H9 (cell line): ENCODE measurements around the gene ZNF746. TPM values are rescaled to one million over a fixed set of nuclear protein-coding genes. Genes with fewer than 3 reads are reported as not detected.

Experiments used
- DNase-seq: peaks from one replicate; pipeline ENCODE4 v3.0.0-alpha.2; 2017
- H2AFZ ChIP-seq: one replicate; pipeline ENCODE4 v1.6.1; 2013; ENCODE audit warnings: mild to moderate bottlenecking, low read length, control low read depth, moderate library complexity
- H2AK5ac ChIP-seq: 2 replicates; pipeline ENCODE4 v1.6.1; 2013; ENCODE audit warnings: low read length, control low read depth, mixed read lengths; ENCODE audit not compliant: insufficient read length
- H2BK120ac ChIP-seq: one replicate; pipeline ENCODE4 v1.6.1; 2013; ENCODE audit warnings: low read depth, mild to moderate bottlenecking, low read length, control low read depth, inconsistent platforms; ENCODE audit not compliant: poor library complexity, severe bottlenecking
- H2BK12ac ChIP-seq: 2 replicates; pipeline ENCODE4 v1.6.1; 2013; ENCODE audit warnings: low read length, control low read depth, mixed read lengths, low read depth; ENCODE audit not compliant: insufficient read length
- H2BK15ac ChIP-seq: 2 replicates; pipeline ENCODE4 v1.6.1; 2013; ENCODE audit warnings: low read depth, low read length, control low read depth
- H2BK20ac ChIP-seq: one replicate; pipeline ENCODE4 v1.6.1; 2013; ENCODE audit warnings: low read depth, mild to moderate bottlenecking, low read length, control low read depth, inconsistent platforms; ENCODE audit not compliant: poor library complexity, severe bottlenecking
- H2BK5ac ChIP-seq: 2 replicates; pipeline ENCODE4 v1.6.1; 2013; ENCODE audit warnings: low read length, control low read depth, mixed read lengths; ENCODE audit not compliant: insufficient read length
- H3K14ac ChIP-seq: 2 replicates; pipeline ENCODE4 v1.6.1; 2013; ENCODE audit warnings: low read length, control low read depth; ENCODE audit not compliant: insufficient read depth
- H3K18ac ChIP-seq: 2 replicates; pipeline ENCODE4 v1.6.1; 2013; ENCODE audit warnings: low read depth, mild to moderate bottlenecking, mixed read lengths, low read length, control low read depth; ENCODE audit not compliant: insufficient read length
- H3K23ac ChIP-seq: 2 replicates; pipeline ENCODE4 v1.6.1; 2013; ENCODE audit warnings: low read length, control low read depth, mixed read lengths, low read depth; ENCODE audit not compliant: insufficient read length
- H3K23me2 ChIP-seq: 2 replicates; pipeline ENCODE4 v1.6.1; 2013; ENCODE audit warnings: low read depth, mild to moderate bottlenecking, mixed read lengths, low read length, control low read depth; ENCODE audit not compliant: insufficient read length, poor library complexity, severe bottlenecking
- H3K27ac ChIP-seq: 2 replicates; pipeline ENCODE4 v1.5.1; 2013; ENCODE audit warnings: low read length, control low read depth, mixed read lengths, low read depth; ENCODE audit not compliant: insufficient read length
- H3K27me3 ChIP-seq: 2 replicates; pipeline ENCODE4 v1.6.1; 2013; ENCODE audit warnings: low read length, control low read depth, inconsistent platforms; ENCODE audit not compliant: insufficient read depth
- H3K4ac ChIP-seq: 2 replicates; pipeline ENCODE4 v1.6.1; 2013; ENCODE audit warnings: low read depth, mild to moderate bottlenecking, control low read depth, inconsistent platforms, low read length, moderate library complexity
- H3K4me1 ChIP-seq: 2 replicates; pipeline ENCODE4 v1.6.1; 2013; ENCODE audit warnings: low read length, control low read depth, inconsistent platforms; ENCODE audit not compliant: insufficient read depth
- H3K4me2 ChIP-seq: 2 replicates; pipeline ENCODE4 v1.6.1; 2013; ENCODE audit warnings: low read length, control low read depth, mixed read lengths; ENCODE audit not compliant: insufficient read length, insufficient read depth
- H3K56ac ChIP-seq: 2 replicates; pipeline ENCODE4 v1.6.1; 2013; ENCODE audit warnings: low read depth, mild to moderate bottlenecking, mixed read lengths, low read length, control low read depth; ENCODE audit not compliant: insufficient read length
- H3K79me1 ChIP-seq: 2 replicates; pipeline ENCODE4 v1.6.1; 2013; ENCODE audit warnings: low read depth, mild to moderate bottlenecking, moderate library complexity, low read length, control low read depth, inconsistent platforms; ENCODE audit not compliant: insufficient read depth, poor library complexity, severe bottlenecking
- H3K79me2 ChIP-seq: 2 replicates; pipeline ENCODE4 v1.6.1; 2013; ENCODE audit warnings: low read length, control low read depth, inconsistent platforms; ENCODE audit not compliant: insufficient read depth
- H3K9ac ChIP-seq: 2 replicates; pipeline ENCODE4 v1.6.1; 2013; ENCODE audit warnings: low read length, control low read depth, mixed read lengths; ENCODE audit not compliant: insufficient read length; ENCODE audit errors: extremely low read depth
- H3K9me3 ChIP-seq: one replicate; pipeline ENCODE4 v1.6.1; 2013; ENCODE audit warnings: low read depth, low read length, inconsistent platforms; ENCODE audit not compliant: control insufficient read depth
- H3T11ph ChIP-seq: one replicate; pipeline ENCODE4 v1.6.1; 2013; ENCODE audit warnings: mild to moderate bottlenecking, low read length, control low read depth, inconsistent platforms
- H4K20me1 ChIP-seq: one replicate; pipeline ENCODE4 v1.6.1; 2013; ENCODE audit not compliant: control insufficient read depth, insufficient read length, insufficient read depth
- H4K5ac ChIP-seq: 2 replicates; pipeline ENCODE4 v1.6.1; 2013; ENCODE audit warnings: low read depth, mild to moderate bottlenecking, mixed read lengths, low read length, control low read depth; ENCODE audit not compliant: insufficient read length
- H4K8ac ChIP-seq: replicated peaks from 2 replicates; pipeline ENCODE4 v1.6.1; 2013; ENCODE audit warnings: low read length, control low read depth, mixed read lengths, low read depth; ENCODE audit not compliant: insufficient read length
- H4K91ac ChIP-seq: 2 replicates; pipeline ENCODE4 v1.6.1; 2013; ENCODE audit warnings: low read depth, mild to moderate bottlenecking, moderate library complexity, mixed read lengths, low read length, control low read depth; ENCODE audit not compliant: insufficient read length
- H3K27ac Mint-ChIP-seq, 3 experiments: 2 replicates in 2 of 3; 3 replicates in 1 of 3; pipeline ENCODE4 v1.8.0; 2020 to 2021; ENCODE audit warnings: mixed read lengths in 3 of 3, mild to moderate bottlenecking in 1 of 3, moderate library complexity in 1 of 3
- H3K27me3 Mint-ChIP-seq: 2 replicates; pipeline ENCODE4 v1.8.0; 2021; ENCODE audit warnings: low read depth, mild to moderate bottlenecking, moderate library complexity, mixed read lengths
- H3K36me3 Mint-ChIP-seq, 3 experiments: 2 replicates in 2 of 3; 3 replicates in 1 of 3; pipeline ENCODE4 v1.8.0; 2020 to 2021; ENCODE audit warnings: low read depth in 3 of 3, mixed read lengths in 3 of 3; ENCODE audit not compliant: insufficient read depth in 1 of 3
- H3K4me1 Mint-ChIP-seq, 2 experiments: 2 replicates each; pipeline ENCODE4 v1.8.0; 2020; ENCODE audit warnings: mixed read lengths in 2 of 2
- H3K4me3 Mint-ChIP-seq, 2 experiments: 2 replicates in 1 of 2; 3 replicates in 1 of 2; pipeline ENCODE4 v1.8.0; 2020 to 2021; ENCODE audit warnings: mild to moderate bottlenecking in 2 of 2, mixed read lengths in 2 of 2, moderate library complexity in 1 of 2
- H3K9me3 Mint-ChIP-seq, 2 experiments: 2 replicates in 1 of 2; 3 replicates in 1 of 2; pipeline ENCODE4 v1.8.0; 2020; ENCODE audit warnings: mild to moderate bottlenecking in 2 of 2, mixed read lengths in 2 of 2, moderate library complexity in 1 of 2
- WGBS: extraction: QIAGEN DNeasy Blood & Tissue Kit; methylation state at CpG from one replicate; pipeline ENCODE4 v1.1.7; 2013; ENCODE audit warnings: missing lambda C conversion rate, low lambda C conversion rate, mixed read lengths; ENCODE audit not compliant: insufficient read length; ENCODE audit errors: extremely low coverage; 5-methylcytosine and 5-hydroxymethylcytosine counted together
- total RNA-seq: library from RNA; stranded (reverse); gene quantifications from 2 replicates; pipeline ENCODE4 v1.2.1, GENCODE V29; 2021
- TF ChIP-seq, protein P1 (sequence below): fragments of 200-600 bp; sonication (generic); conservative IDR thresholded peaks from 3 replicates; pipeline ENCODE4 v1.8.0; 2021; ENCODE audit warnings: antibody characterized with exemption, mild to moderate bottlenecking

Gene ZNF746
- total RNA-seq, 1 experiment from 2014 or later, result 26.7 TPM

DNA sequence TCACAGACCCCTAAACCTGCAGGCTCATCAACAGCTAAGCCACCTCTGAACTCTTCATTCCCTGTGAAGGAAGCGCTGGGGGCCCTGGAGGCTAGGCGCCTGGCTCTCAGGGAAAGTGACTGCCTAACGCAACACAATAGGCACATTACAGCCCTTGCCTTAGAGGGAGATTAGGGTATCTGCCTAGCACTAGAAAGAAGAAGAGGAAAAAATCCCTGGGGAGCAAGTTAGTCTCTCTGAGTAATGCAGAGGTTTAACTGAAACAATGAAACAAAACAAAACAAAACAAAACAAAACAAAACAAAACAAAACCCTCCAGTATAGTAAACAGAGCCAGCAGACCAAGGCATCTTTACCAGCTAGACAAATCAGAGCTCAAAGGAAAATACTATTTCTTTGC is 39.4 kb downstream of the ZNF746 start:
- Histone ChIP-seq H2BK120ac (no peak overlapping the region), H4K20me1 (no peaks in the 10 kb centered on the region)
- WGBS, result no CpG with 5 or more reads among the region's 3 CpGs

More for the DNA sequence above, 39.4 kb downstream of the ZNF746 start:
- H3K9me3 ChIP-seq, result no peaks in the 10 kb centered on the region
- no peaks in the 10 kb centered on the region for H3K79me2 ChIP-seq
- no peak overlapping the region for H4K91ac ChIP-seq
- H3K27me3 Mint-ChIP-seq, result peaks cover 47% of the 10 kb centered on the region
- peaks cover 5 to 33% (median 26%) of the 10 kb centered on the region in 3 experiments; a peak in 6 of 7 replicates for H3K36me3 Mint-ChIP-seq
- H3K9ac ChIP-seq, result no peak overlapping the region
- H2BK5ac ChIP-seq, result no peak overlapping the region
- H3K27ac Mint-ChIP-seq, result no peak overlapping the region
- H3K27me3 ChIP-seq, result no peaks in the 10 kb centered on the region; the same call in 1 of the 2 replicates
- H3K27ac ChIP-seq, result no peak overlapping the region
- no peak overlapping the region for H4K8ac ChIP-seq
- H2AK5ac ChIP-seq, result no peak overlapping the region
- no peak overlapping the region for H4K5ac ChIP-seq
- no peak overlapping the region for H3K4me2 ChIP-seq
- H3K4me1 Mint-ChIP-seq, result peaks cover 13 to 15% of the 10 kb centered on the region in 2 experiments
- H2BK12ac ChIP-seq, result no peak overlapping the region
- H2BK15ac ChIP-seq, result no peak overlapping the region
- H3K23ac ChIP-seq, result no peak overlapping the region
- DNase-seq, result no peak
- peaks cover 8% of the 10 kb centered on the region for H3K23me2 ChIP-seq
- no peak overlapping the region for H2AFZ ChIP-seq
- peaks cover 4% of the 10 kb centered on the region for H3K79me1 ChIP-seq
- no peak overlapping the region for H2BK20ac ChIP-seq
- no peak overlapping the region for H3K18ac ChIP-seq
- H3K4me1 ChIP-seq, result no peaks in the 10 kb centered on the region
- no peak overlapping the region for H3K4ac ChIP-seq
- H3K9me3 Mint-ChIP-seq, result no peaks in the 10 kb centered on the region
- TF ChIP-seq, protein P1, sequence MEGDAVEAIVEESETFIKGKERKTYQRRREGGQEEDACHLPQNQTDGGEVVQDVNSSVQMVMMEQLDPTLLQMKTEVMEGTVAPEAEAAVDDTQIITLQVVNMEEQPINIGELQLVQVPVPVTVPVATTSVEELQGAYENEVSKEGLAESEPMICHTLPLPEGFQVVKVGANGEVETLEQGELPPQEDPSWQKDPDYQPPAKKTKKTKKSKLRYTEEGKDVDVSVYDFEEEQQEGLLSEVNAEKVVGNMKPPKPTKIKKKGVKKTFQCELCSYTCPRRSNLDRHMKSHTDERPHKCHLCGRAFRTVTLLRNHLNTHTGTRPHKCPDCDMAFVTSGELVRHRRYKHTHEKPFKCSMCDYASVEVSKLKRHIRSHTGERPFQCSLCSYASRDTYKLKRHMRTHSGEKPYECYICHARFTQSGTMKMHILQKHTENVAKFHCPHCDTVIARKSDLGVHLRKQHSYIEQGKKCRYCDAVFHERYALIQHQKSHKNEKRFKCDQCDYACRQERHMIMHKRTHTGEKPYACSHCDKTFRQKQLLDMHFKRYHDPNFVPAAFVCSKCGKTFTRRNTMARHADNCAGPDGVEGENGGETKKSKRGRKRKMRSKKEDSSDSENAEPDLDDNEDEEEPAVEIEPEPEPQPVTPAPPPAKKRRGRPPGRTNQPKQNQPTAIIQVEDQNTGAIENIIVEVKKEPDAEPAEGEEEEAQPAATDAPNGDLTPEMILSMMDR, result no peak
- peak overlapping the region; percentile 59 to 81; a peak in 4 of 5 replicates for H3K4me3 Mint-ChIP-seq
- no peak overlapping the region for H3K56ac ChIP-seq
- H3T11ph ChIP-seq, result no peak overlapping the region
- H3K14ac ChIP-seq, result no peak overlapping the region
